Middle frontal gyrus (tissue), 1 donor: ENCODE results near the gene WIPF3.
A peak's percentile ranks its signal among the peaks of the same experiment; 100 is the strongest.

Experiments used
- DNase-seq: peaks from one replicate; pipeline ENCODE4 v3.0.0-alpha.2; 2015; ENCODE audit warnings: low spot score; ENCODE audit errors: extremely low spot score

The WIPF3 gene

DNA sequence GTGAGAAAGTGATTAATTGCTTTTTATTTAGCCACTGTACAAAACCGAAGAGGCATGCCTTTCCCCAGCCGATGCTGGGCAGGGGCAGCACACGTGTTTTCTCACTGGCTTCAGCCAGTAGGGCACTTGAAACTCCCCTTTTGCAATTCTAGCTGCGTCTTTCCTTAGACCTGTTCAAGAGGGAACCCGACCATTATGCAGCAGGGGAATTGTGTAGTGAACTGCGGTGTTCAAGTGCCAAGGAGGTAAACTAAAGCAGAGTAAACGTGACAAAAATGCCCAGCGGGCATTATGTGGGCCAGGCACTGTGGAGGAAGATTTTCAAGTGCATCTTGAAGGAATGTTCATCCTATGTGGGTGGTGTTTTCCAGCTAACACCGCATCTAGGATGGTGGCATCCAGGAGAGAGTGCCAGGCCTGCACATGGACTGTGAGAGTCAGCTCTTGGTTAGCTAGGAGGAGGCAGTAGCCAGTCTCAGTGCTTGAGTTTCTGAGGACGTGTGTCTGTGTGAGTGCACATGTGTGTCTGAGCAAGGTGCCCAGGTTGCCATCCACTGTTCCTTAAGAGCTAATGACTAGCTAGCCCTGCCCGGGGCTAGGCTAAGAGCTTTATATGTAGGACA lies 3.3 kb downstream of the WIPF3 start:
- peak; percentile 17 for DNase-seq

- no peak for DNase-seq
Measured at GRCh38 chr7:29810297-29810696, 4.0 kb downstream of the WIPF3 start.

DNA sequence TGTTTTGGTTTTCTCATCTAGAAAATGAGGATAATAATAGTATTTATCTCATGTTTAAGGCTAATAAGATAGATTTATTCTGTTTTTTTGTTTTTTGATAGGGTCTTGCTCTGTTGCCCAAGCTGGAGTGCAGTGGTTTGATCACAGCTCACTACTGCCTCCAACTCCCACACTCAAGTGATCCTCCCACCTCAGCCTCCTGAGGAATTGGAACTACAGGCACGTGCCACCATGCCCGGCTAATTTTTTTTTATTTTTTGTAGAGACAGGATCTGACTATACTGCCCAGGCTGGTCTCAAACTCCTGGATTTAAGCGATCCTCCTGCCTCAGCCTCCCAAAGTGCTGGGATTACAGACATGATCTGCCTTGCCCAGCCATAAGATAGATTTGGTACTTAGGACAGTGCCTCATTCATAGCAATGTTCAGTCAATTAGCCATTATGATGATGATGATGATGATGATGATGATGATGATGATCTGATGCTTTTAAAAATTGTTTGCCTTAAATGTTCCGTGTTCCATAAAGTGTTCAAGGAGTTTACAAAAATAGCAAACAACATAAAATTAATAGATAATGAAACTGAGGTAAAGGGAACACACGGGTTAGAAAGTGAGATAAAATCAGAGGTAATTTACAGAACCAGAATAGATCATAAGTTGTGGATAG lies 4.6 kb downstream of the WIPF3 start:
- DNase-seq = no peak

DNA sequence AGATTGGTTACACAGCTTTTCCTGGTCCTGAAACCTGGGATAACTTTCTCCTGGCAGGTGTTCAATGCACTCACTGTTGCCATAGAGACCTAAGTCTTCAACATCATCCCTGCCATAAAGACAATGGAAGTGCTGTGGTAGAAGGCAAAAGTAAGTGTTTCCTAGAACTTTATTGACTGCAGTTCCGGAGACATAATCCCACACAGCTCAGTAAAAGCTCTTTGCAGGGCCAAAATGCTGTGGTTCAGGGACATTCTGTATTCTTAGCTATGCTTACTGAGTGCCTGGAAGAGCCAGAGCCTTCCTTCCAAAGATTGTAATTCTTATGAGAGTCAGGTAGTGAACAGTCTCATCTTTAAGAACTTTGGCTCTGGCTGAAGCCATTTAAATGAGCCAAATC lies 5.3 kb downstream of the WIPF3 start:
- DNase-seq = no peak

DNA sequence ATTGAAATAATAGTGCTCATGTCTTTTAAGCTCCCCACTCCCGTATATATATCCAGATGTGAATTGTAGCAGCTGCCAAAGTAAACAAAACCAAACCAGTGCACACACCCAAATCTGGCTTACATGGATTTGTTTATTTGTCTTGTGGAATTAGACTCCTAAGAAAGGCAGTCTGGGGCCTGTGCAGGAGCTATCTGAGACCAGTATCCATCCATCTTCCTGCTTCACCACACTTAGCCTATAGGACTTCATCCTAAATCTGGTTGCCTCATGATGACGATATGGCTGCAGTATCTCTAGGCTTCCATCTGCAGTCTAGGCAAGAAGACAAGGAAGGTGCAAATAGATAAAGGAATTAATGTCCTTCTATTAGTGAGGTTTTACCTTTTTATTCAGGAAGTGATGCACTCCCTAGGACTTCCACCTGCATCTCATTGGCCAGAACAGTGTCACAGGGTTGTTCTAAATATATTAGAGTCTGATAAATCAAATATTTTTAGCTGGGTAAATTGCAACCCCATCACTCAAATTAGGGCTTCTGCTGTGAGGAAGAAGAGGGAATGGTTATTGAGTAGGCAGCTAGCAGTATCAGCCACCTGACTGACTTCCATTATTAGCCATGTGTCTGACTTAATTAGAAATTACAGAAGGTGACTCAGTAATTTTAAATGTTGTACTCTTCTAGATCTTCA lies 6.0 kb downstream of the WIPF3 start:
- no peak for DNase-seq

DNA sequence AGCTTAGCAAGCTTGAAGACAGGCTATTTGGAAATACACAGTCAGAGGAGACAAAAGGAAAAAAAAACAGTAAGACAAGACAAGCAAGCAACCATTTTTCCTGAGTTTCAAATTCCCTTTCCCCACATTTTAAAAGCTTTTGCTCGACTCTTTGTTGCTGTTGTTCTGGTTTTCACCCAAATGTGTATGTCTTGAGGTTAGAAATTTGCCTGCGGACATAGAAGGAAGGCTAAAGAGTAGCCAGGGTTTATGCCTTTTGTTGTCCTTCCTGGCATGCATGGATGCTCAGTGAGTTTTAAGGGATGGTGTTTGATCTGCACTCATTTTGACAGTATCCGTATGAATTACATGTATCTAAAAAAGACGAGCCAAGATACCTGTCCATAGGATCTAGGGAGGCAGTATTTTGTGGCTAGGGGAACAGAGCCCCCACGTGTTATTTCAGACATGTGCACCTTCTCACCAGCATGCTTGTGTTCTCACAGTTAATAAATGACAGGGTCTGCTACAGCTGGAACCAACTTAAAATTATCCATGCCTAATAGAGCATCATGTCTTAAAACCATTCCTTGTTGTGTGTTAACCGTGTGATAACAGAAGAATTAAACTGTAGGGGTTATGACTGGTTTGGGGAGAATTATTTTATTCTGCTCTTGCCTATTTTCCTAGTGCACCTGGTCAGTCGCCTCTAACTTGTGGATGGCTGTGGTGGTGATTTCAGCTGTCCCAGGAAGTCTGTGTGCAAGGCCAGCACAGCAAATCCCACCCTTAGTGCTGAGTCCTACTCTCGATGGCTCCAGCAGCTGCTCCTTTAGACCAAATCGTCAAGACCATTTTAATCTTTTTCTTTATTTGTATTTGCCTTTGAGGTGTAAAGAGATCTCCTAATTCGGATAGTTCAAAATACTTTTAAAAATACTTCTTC lies 9.1 kb downstream of the WIPF3 start:
- DNase-seq = no peak

GRCh38 chr7:29818308-29818707 lies 12.0 kb downstream of the WIPF3 start:
- no peak for DNase-seq

GRCh38 chr7:29825775-29826529 lies 19.6 kb downstream of the WIPF3 start:
- no peak for DNase-seq

- DNase-seq = no peak
Measured at GRCh38 chr7:29826530-29826822, 20.2 kb downstream of the WIPF3 start.

- DNase-seq = no peak
Measured at GRCh38 chr7:29826904-29827303, 20.6 kb downstream of the WIPF3 start.

GRCh38 chr7:29831705-29832104 lies 25.4 kb downstream of the WIPF3 start:
- no peak for DNase-seq

DNA sequence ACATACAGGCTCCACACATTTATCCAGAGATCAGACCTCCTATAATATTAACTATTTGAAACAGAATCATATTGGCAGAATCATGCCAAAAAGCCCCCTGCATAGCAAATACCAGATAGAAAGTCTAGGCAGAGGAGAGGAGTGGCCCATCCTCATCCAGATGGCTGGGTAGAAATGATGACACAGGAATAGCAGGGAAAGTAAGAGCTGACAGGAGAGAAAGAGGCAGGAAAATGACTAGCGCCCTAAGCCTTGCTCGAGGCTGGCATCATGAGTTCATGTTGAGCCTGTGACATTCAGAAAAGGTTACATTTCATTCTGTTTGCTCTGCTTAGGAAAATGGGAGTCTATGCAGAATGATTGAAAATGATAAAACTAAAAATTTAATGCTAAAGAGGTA lies 27.6 kb downstream of the WIPF3 start:
- DNase-seq = no peak

- no peak for DNase-seq
Measured at GRCh38 chr7:29835718-29836117, 29.4 kb downstream of the WIPF3 start.

DNA sequence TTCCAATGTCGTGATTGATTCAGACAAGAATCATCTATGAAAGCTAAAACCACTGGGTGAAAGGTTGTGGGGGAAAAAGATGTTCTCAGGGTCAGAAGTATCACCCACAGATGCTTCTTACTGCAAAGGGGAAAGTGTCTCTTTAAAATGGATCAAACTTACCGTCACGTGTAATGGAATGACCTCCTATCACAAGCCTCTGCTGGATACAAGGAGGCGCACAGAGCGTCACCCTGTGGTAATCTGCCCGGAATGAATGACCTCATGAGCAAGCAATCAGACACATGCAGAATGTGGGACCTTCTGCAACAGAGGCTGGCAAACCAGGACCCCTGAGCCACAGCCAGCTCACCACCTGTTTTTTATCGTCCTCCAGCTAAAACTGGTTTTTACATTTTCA lies 33.0 kb downstream of the WIPF3 start:
- no peak for DNase-seq

- DNase-seq = no peak
Measured at GRCh38 chr7:29839921-29840320, 33.6 kb downstream of the WIPF3 start.

- no peak for DNase-seq
Measured at GRCh38 chr7:29840701-29841100, 34.4 kb downstream of the WIPF3 start.

- no peak for DNase-seq
Measured at GRCh38 chr7:29841926-29842701, 35.8 kb downstream of the WIPF3 start.

DNA sequence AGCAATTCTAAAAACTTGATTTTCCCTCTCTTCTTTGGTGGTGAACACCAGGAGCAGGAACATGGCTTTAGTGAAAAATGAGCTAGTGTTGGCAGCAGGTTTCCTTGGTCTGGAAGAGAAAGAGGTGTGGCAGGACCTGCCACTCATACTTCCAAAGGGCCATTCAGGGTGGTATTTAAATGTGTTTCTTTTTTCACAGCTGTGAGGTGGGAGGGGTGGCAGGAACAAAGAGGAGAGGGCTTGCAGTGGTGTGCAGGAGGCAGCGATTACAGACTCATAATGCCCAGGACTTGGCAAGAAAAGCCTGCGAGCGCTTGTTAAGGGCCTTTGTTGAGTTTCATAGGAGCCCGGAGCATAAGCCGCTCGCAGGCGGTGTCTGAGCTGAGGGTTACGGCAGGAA lies 36.8 kb downstream of the WIPF3 start:
- no peak for DNase-seq

GRCh38 chr7:29843726-29844125 lies 37.4 kb downstream of the WIPF3 start:
- no peak for DNase-seq

DNA sequence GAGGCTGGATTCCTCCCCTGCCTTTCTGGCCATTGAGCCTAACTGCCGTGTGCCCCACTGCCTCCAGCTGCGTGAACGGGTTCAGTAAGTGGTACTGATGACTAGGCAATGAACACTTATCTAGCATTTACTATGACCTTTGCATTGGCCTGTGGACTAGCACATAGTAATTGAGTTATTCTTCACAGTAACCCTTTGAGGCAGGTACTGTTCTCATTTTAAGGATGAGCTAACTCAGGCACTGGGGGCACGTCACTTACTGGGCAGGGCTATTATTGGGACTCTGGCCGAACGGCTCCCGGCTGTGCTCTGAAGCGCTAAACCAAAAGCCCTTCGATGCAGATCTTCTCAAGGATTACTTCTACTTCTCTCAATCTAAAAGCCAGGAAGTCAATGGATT lies 38.3 kb downstream of the WIPF3 start:
- DNase-seq = no peak
